Measurements from ENCODE around the gene FAAH. TPM values are rescaled to one million over a fixed set of nuclear protein-coding genes. Genes with fewer than 3 reads are reported as not detected.

The FAAH gene
- total and polyA plus RNA-seq, 7 donors, result 5.4 to 48.1 (median 11.5) TPM

- Histone ChIP-seq H3K9me3 (no peaks in the 10 kb centered on the region), H3K27me3 (no peaks in the 10 kb centered on the region), H3K4me3 (no peak overlapping the region), H3K36me3 (no peaks in the 10 kb centered on the region), H3K4me1 (peaks cover 0 to 26% (median 21%) of the 10 kb centered on the region in 4 donors), H3K27ac (no peak overlapping the region)
- intact Hi-C loops (cut with DNase I), result no loop called here
- DNase-seq, result peak; percentile 51
- 67 to 90% methylated on average over 9 of the region's 9 CpGs for WGBS, 2 donors
- TF ChIP-seq EP300 (IDR thresholded peaks at IDR 0.05) (no peak), POLR2AphosphoS5 (IDR thresholded peaks at IDR 0.05) (no peak), CTCF (IDR thresholded peaks at IDR 0.05) (no peak), POLR2A (IDR thresholded peaks at IDR 0.05) (no peak)
Observed at GRCh38 chr1:46399307-46399706, 5.2 kb downstream of the FAAH start.

GRCh38 chr1:46400421-46400820, 6.3 kb downstream of the FAAH start:
- H3K36me3 ChIP-seq, result no peaks in the 10 kb centered on the region
- 17 to 50% methylated on average over 4 of the region's 4 CpGs for WGBS, 2 donors
- no peak overlapping the region for H3K4me3 ChIP-seq
- H3K27me3 ChIP-seq, result no peaks in the 10 kb centered on the region
- intact Hi-C loops (cut with DNase I), result no loop called here
- DNase-seq, result peak; percentile 48
- TF ChIP-seq POLR2A (IDR thresholded peaks at IDR 0.05), result no peak
- TF ChIP-seq POLR2AphosphoS5 (IDR thresholded peaks at IDR 0.05), result no peak
- TF ChIP-seq EP300 (IDR thresholded peaks at IDR 0.05), result no peak
- no peak for TF ChIP-seq CTCF (IDR thresholded peaks at IDR 0.05)
- no peak overlapping the region for H3K27ac ChIP-seq
- peaks cover 0 to 15% (median 12%) of the 10 kb centered on the region in 4 donors for H3K4me1 ChIP-seq
- no peaks in the 10 kb centered on the region for H3K9me3 ChIP-seq

- Histone ChIP-seq H3K9me3 (no peaks in the 10 kb centered on the region), H3K36me3 (no peaks in the 10 kb centered on the region), H3K27ac (peak overlapping the region; percentile 2 to 56 (median 47)), H3K27me3 (no peaks in the 10 kb centered on the region), H3K4me3 (no peak overlapping the region), H3K4me1 (peaks cover 0 to 19% (median 18%) of the 10 kb centered on the region in 4 donors)
- TF ChIP-seq POLR2A (IDR thresholded peaks at IDR 0.05), result no peak
- no peak for TF ChIP-seq CTCF (IDR thresholded peaks at IDR 0.05)
- TF ChIP-seq POLR2AphosphoS5 (IDR thresholded peaks at IDR 0.05), result no peak
- DNase-seq, result peak; percentile 48
- 30 to 69% methylated on average over 6 of the region's 6 CpGs for WGBS, 2 donors
- intact Hi-C loops (cut with DNase I), result no loop called here
Observed at GRCh38 chr1:46401154-46401913, 7.2 kb downstream of the FAAH start.

GRCh38 chr1:46401964-46402626, 8.0 kb downstream of the FAAH start:
- peak; percentile 92 for DNase-seq
- Histone ChIP-seq H3K27me3 (no peaks in the 10 kb centered on the region), H3K9me3 (no peaks in the 10 kb centered on the region), H3K4me1 (peaks cover 0 to 24% (median 21%) of the 10 kb centered on the region in 4 donors), H3K36me3 (no peaks in the 10 kb centered on the region), H3K27ac (peak overlapping the region; percentile 2 to 56 (median 47)), H3K4me3 (peak overlapping the region in 1 of 4 donors; percentile 2)
- 12 to 49% methylated on average over 10 of the region's 10 CpGs for WGBS, 2 donors
- intact Hi-C loops (cut with DNase I), result no loop called here
- TF ChIP-seq CTCF (IDR thresholded peaks at IDR 0.05) (no peak), POLR2AphosphoS5 (IDR thresholded peaks at IDR 0.05) (peak; percentile 36 to 63 (median 50))
